Stimulated activated CD8-positive, alpha-beta memory T cell treated with anti-CD3 and anti-CD28 coated beads, Interleukin-12 subunit alpha, Interleukin-12 subunit beta, amount 100 ng/mL, for 24 hours (primary cell): ENCODE data around the gene SLC43A1.

Source experiments
- DNase-seq: peaks from one replicate; pipeline ENCODE4 v3.0.0-alpha.2; 2020; ENCODE audit errors: extremely low read depth

SLC43A1 gene

DNA sequence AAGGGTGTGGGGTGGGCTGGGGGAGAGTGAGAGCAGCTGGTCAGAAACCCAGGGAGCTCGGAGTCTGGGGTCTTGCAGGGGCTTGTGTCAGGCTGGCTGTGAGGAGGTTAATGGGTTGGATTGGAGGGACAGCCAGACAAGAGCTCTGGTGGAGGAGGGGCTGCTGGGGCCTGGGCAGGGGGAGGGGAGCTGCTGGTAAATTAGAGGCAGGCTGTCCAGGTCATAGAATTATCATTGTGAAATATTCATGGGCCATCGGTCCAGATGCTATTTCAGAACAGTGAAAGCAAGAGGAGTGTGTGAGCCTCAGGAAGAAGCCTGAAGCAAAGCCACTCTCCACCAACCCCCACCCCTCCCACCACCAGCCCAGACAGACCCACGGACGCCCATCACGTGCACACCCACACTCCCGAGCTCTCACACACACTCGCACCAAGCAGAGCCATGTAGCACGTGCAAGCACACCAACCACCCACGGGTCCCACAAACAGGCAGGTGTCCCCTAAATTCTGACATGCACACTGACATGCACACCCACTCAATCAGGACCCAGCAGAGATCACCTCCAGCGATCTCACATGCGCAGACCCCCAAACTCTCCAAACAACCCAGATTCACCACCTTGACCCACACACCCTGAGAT is 36.4 kb downstream of the SLC43A1 start:
- no peak for DNase-seq

DNA sequence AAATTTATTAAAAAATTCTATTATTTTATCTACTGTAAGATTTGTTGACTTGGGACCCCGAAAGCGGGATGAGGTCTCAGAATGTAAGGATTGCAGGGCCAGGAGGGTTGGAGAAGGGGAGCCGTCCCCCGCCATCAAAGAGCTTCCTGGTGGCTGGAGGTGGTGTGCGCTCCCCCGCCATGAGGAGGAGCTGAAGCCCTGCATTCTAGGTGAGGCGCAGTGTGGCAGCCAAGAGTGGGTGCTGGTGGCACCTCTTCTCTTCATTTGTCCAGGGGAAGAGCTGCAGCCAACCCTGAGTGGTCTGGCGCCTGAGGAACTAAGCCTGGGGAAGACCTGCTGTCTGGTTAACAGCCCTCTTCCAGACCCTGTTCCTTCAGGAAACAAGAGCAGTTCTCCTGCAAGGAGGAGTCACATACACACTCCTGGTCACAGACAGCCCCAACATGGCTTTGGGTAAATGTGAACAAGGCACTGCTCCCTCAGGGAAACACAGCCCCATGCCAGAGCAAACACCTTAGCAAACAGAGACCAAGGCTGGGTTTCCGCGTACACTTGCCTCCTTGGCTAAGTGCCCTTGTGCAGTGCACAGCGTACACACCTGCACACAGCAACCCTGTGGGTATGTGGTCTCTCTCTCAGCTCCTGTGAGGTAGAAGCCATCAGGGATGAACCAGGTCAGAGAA is 37.9 kb downstream of the SLC43A1 start:
- no peak for DNase-seq

DNA sequence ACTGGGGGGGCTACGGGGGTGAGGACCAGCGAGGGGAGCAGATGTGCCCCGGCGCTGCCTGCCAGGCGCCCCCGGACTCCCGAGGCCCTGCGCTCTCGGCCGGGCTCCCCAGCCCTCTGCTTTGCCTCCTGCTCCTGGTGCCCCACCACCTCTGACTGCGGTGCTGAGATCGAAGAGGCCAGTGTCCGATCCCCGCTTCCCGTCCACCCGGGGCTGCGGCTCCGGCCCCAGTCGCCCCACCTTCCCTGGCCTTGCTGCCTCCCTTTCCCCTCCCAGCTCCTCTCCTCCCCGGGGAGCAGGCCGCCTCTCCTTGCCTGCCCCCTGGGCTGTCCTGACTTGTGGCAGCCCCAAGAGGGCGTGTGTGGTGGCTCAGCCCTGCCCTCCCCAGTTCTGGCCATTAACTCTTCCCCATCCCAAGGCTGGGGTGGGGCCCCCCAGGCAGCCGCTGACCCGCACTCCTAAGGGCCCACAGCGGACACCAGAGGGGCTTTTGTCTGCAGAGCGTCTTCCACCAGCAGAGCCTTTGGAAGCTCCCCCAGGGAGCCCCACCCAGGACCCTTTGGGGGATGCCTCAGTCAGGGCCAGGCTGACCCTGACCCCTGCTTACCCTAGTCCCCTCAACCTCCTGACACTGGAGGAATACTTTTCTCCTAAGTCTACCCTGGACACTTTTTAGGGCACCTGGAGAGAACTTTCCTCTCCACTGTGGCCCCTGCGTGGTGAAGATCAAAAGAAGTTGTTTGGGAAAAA is 38.6 kb downstream of the SLC43A1 start:
- DNase-seq: no peak

DNA sequence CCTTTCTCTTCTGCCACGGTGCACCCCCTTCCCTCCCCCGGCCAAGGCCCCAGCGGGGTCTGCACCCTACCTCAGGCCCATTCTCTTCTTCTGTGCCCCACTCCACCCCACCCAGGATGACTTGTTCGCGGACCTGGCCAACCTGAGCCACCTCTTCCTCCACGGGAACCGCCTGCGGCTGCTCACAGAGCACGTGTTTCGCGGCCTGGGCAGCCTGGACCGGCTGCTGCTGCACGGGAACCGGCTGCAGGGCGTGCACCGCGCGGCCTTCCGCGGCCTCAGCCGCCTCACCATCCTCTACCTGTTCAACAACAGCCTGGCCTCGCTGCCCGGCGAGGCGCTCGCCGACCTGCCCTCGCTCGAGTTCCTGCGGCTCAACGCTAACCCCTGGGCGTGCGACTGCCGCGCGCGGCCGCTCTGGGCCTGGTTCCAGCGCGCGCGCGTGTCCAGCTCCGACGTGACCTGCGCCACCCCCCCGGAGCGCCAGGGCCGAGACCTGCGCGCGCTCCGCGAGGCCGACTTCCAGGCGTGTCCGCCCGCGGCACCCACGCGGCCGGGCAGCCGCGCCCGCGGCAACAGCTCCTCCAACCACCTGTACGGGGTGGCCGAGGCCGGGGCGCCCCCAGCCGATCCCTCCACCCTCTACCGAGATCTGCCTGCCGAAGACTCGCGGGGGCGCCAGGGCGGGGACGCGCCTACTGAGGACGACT is 39.3 kb downstream of the SLC43A1 start:
- no peak for DNase-seq

DNA sequence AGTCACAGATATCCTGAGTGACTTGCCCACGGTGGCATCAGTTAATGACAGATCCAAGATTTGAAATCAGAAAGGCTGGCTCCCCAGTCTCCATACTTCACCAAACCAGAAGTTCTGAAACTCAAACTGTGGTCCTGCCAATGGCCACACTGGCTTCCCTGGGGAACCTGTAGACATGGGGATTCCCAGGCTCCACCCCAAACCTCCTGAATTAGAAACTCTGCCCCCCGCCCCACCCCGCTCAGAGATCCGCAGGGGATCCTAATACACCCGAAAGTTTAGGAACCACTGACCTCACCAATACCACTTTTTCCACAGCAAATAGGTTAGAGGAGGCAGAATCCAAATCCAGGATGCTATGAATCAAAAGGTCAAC is 39.8 kb downstream of the SLC43A1 start:
- DNase-seq: no peak

DNA sequence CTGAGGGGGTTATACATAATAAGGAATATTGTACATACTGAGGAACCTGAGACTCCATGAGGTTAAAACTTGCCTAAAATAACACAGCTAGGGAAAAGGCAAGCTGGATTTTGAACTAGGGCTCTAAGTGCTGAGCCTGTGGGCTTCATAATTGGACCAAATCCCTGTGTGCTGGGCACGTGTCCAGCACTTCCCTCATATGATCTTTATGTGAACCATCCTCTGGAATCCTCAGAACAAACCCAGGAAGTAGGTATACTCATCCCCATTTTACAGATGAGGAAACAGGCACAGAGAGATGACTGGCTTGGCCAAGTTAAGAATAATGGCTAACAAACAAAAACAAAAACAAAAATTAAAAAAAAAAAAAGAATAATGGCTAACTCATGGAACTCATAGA is 40.3 kb downstream of the SLC43A1 start:
- no peak for DNase-seq

DNA sequence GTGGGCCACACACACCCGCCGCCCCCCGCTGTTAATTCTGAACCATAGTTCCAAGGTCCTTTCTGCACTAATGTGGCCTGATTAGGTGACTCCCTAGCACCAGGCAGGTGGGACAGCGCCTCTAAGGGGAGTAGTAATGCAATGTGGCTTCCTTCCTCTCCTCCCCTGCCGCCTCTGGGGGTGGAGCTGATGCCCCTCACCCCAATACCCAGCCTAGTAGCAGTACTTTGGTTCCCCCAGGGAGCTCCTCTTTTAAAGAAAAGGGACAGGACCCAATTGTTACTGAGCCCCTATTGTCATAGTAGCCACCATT is 40.7 kb downstream of the SLC43A1 start:
- DNase-seq: no peak

DNA sequence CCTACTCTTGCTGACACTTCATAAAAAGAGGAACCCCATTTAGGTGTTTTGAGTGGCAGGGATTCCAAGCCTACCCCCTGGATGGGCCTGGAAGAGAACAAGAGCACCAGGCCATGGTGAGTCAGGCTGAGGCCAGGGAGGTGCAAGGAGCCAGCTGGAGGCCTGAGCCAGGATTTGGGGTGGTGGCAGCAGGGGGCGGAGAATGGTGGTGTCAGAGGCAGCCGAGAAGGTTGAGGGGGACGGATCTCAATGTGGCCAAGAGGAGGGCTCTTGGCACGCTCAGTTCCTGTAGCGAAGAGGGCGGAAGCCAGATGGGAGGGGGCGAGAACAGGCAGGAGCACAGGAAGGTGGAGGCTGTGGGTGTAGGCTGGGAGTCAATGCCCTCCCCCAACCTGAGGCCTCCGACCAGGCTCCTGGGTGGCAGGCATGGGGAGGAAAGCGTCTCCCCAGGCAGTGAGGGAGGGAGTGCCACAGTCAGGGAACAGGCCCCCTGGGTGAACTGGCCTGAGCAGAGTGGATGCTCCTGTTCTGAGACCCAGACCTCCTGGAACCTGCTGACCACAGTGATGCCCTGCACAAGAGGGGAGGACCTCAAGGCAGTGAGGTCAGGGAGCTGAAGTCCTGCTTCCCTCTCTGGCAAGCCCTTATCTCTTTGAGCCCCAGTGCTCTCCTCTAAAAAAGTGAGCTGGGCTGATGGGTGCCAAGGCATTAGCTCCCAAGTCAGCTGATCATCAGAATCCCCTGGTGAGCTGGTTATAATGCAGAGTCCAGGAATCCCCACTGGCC is 41.3 kb downstream of the SLC43A1 start:
- DNase-seq: no peak

DNA sequence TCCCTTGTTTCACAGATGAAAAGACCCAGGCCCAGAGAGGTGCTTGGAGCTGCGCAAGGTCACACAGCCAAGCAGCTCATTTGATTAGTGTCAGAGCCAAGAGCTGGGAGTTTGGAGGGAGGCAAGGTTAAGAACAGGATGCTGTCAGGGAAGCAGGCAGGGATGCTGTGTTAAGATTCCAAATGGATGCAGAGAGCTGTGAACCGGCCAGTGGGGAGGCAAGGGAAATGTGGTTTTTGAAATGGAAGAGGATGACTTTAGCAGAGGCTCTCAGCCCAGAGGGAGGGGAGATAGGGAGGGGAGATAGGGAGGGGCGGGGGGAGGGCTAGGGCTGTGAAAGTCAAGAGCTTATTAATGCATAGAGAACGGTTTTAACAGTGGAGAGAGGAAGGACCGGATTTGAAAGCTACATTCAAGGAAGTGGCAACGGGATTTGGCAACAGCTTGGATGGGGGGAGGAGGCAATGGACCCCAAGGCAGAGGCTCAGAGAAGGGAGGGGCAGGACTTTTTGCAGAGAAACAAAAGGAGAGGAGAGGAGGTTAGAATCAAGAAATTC is 42.1 kb downstream of the SLC43A1 start:
- DNase-seq: no peak

DNA sequence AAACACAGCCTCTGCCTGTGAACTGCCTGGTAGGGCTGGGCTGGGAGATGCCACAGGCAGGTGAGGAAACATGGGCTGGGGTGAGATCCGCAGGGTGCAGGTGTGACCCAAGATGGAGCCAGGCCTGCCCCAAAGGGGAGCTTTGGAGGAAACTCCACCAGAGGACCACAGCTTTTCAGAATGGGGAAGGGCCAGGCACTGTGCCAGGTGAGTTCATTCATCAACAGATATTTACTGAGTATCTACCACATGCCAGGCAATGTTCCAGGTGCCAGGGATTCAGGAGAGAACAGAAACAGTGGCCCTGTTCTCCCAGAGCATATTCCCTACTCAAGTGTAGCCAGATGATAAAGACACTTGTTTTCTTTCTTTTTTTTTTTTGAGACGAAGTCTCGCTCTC is 44.0 kb downstream of the SLC43A1 start:
- DNase-seq: no peak

DNA sequence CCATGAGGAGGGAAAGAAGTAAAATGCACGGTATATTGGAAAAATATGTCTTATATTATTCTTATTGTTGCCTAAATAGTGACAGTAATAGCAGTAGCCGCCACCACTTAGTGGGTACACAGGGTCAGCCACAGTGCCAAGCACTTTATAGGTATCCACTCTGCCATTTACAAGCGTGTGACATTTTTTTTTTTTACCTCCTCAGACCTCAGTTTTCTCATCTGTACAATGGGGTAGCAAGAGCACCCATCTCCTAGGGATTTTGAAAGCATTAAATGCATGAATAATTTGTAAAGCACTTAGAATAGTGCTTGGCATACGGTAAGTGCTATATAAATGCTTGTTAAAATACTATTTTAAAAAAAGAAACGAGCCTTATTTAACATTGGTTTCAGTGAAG is 46.2 kb downstream of the SLC43A1 start:
- no peak for DNase-seq

DNA sequence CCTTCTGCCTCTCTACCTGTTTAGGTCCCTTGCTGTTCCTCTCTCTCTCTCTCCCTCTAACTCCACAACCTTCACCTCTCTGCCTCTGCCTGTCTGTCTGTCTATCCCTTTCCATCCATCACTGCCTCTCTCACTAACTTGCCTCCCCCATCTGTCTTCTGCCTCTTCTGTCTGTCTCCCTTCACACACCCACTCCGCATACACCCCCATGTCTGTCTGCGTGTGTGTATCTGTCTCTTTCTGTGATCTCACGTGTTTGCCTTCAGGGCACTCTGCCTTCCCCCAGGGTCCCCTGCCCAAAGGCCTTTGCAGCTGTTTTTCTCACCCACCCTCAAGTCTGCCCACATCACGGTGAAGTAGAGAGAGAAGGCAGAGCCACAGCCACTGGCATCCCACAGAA is 47.2 kb downstream of the SLC43A1 start:
- DNase-seq: no peak

DNA sequence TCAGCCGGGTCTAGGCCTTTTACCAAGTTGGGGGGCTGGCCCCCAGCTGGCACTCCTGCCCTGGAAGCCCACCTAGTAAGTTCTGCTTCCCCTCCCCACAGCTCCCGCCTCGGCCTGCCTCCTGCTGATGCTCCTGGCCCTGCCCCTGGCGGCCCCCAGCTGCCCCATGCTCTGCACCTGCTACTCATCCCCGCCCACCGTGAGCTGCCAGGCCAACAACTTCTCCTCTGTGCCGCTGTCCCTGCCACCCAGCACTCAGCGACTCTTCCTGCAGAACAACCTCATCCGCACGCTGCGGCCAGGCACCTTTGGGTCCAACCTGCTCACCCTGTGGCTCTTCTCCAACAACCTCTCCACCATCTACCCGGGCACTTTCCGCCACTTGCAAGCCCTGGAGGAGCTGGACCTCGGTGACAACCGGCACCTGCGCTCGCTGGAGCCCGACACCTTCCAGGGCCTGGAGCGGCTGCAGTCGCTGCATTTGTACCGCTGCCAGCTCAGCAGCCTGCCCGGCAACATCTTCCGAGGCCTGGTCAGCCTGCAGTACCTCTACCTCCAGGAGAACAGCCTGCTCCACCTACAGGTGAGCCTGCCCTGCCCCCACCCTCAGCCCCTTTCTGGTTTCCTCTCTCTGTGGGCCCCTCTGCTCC is 47.9 kb downstream of the SLC43A1 start:
- no peak for DNase-seq

DNA sequence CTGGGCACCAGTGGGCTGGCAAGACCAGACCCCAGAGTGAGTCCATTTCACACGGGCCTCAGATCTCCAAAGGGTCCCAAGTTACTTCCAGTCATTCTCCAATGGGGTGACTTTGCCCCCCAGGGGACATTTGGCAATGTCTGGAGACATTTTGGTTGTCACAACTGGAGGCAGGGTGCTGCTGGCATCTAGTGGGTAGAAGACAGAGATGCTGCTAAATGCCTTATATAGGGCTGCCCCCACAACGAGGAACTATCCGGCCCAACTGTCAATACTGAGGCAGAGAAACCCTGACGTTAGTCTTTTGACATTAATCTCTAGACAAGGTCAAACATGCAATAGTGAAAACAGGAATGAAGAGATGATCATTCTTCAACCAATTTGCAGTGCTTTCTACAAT is 48.8 kb downstream of the SLC43A1 start:
- no peak for DNase-seq

DNA sequence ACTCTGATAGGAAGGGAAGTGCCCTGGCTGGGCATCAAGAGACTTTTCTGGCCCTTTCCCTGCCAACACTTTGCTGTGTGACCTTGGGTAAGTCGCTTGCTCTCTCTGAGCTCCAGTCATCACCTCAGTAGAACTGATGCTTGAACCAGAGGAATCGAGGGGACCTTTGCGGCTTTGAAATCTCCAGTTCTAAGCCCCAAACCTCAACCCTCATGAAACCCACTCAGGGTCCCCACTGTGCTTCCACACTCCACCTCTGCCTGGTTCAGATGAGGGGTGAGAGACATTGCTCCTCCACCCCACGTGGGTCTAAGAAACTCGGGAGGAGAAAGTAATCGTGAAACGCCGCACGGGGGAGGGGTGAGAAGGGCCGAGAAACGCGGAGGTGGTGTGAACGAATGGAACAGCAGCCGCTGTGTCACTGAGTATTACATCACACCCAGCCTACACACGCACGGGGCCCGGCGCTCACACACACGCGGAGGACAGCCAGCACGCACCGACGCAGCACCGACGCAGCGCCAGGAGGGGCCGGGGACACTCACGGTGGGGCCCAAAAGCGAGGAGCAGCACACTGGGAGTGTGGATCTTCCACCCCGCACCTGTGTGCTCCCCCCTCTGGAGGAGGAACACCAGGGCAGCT is 50.8 kb downstream of the SLC43A1 start:
- DNase-seq: no peak

DNA sequence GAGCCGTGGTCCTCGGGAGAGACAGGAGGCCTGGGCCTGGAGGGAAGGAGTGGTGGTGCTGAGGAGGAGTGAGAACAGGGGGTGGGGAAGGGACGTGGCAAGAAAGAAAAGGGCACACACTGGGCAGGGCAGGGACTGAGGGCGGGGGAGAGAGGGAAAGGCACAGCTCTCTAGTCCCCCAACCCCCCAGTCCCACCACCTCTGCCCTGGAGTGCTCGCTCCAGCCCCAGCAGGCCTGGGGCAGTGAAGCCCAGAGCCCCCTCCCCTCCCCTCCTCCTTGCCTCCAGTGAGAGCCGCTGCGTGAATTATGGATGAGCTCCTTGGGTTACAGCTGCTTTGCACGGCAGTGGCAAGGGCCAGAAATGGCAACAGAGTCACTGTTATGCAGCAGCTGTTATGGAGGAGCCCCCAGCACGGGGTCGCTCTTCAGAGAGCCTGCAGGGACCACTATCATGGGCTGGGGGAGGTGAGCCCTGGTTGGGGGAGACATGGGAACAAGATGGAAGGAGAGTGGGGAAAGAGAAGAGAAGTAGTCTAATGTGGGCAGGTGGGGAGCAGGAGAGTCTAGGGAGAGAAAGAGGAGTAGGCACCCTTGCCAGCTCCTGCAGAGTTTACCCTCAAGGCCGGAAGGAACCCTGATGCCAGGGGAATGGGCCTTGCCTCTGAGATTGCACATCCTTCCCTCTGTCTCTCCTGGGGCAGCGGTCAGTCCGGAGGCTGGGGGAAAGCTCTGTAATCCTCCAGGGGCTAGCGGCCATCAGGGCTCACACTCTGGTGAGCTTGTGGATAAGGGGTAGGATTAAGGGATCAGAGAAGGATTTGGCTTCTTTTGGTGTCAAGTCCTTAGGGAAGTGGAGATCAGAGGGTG is 51.6 kb downstream of the SLC43A1 start:
- no peak for DNase-seq

DNA sequence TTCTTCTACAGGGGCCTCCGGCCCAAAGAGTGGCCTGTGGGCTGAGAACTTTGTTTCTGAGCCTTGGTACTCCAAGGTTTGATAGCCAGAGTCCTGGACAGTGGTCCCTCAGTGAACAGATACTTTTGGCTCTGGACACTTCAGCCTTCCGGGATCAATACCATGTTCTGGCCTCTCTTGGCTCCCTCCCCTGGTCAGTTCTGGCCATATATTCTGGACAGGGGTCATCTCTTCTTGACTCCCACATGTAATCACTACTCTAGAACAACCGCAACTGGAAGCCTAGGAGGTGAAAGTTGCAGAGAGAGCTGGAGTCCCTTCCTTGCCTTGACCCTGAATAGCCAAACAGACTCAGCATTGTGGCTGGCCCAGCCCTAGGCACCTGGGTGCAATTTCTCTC is 52.9 kb downstream of the SLC43A1 start:
- DNase-seq: no peak

DNA sequence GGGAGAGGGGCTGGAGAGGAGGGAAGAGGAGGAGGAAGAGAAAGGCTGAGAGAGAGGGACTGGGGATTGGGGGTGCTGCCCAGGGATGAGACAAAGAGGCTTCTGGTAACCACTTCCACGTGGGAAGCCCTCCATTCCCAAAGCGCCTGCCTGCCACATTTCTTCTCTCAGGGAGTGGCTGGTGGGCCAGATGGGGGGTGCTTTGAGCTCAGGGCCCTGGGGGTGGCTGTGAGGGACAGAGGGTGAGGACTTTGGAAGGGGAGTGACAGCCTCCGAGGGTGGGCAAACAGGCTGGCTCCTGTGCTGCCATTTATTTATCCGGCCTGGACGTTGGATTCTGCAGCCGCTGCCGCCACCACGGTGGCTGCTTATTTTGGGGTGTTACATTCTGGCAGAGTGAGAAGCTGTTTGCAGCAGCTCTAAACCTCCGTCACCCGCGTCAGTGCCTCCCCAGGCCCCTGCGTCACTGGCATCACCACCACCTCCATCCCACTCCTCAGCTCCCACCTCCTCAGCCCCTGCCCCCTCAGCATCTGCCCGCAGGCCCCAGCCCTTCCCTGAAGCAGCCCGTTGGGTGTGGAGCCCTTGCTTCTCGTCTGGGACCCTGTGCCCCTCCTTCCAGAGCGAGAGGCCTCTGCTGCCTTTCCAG is 53.5 kb downstream of the SLC43A1 start:
- DNase-seq: no peak
